GM04504 (cell line): ENCODE results near the gene NUP50.

Experiments
- DNase-seq: peaks from one replicate; pipeline ENCODE4 v3.0.0-alpha.2; 2012; ENCODE audit warnings: low read depth

NUP50 gene

GRCh38 chr22:45227645-45228400 is 64.1 kb downstream of the NUP50 start:
- DNase-seq: no peak

GRCh38 chr22:45228401-45228754 is 64.7 kb downstream of the NUP50 start:
- no peak for DNase-seq

GRCh38 chr22:45229181-45229580 is 65.5 kb downstream of the NUP50 start:
- no peak for DNase-seq

- no peak for DNase-seq
These were observed 66.4 kb downstream of the NUP50 start for GRCh38 chr22:45230026-45230721.

- no peak for DNase-seq
These were observed 67.6 kb downstream of the NUP50 start for GRCh38 chr22:45231293-45231692.

GRCh38 chr22:45233386-45233785 is 69.7 kb downstream of the NUP50 start:
- no peak for DNase-seq

GRCh38 chr22:45233827-45234226 is 70.1 kb downstream of the NUP50 start:
- no peak for DNase-seq

GRCh38 chr22:45235101-45235777 is 71.5 kb downstream of the NUP50 start:
- DNase-seq: no peak

- no peak for DNase-seq
These were observed 72.2 kb downstream of the NUP50 start for GRCh38 chr22:45235851-45236342.

GRCh38 chr22:45237065-45237990 is 73.6 kb downstream of the NUP50 start:
- no peak for DNase-seq
